Measurements from ENCODE around the gene EI24.

The EI24 gene

DNA sequence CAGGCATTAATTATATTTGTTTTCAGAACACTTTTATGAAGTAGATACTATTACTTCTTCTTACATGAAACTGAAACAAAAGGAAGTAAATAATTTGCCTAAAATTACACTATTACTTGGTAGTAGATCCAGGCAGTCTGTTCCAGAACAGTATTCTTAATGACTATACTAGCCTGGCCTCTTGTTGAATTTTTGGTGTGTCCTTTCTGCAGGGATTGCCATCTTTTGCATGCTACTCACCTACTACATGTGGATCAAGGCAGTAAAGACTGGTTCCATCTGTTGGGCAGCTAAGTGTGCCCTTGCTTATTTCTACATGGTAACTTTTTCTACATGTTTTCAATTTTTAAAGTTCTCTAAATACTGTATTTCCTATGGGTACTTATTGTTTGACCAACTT is 36.1 kb downstream of the EI24 start:
- TF ChIP-seq, protein P1, sequence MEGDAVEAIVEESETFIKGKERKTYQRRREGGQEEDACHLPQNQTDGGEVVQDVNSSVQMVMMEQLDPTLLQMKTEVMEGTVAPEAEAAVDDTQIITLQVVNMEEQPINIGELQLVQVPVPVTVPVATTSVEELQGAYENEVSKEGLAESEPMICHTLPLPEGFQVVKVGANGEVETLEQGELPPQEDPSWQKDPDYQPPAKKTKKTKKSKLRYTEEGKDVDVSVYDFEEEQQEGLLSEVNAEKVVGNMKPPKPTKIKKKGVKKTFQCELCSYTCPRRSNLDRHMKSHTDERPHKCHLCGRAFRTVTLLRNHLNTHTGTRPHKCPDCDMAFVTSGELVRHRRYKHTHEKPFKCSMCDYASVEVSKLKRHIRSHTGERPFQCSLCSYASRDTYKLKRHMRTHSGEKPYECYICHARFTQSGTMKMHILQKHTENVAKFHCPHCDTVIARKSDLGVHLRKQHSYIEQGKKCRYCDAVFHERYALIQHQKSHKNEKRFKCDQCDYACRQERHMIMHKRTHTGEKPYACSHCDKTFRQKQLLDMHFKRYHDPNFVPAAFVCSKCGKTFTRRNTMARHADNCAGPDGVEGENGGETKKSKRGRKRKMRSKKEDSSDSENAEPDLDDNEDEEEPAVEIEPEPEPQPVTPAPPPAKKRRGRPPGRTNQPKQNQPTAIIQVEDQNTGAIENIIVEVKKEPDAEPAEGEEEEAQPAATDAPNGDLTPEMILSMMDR (IDR thresholded peaks at IDR 0.05; ENCODE audit: low read length, missing control alignments) = no peak
- no peak for DNase-seq (ENCODE audit: low read depth)

GRCh38 chr11:125609545-125609944 is 40.3 kb downstream of the EI24 start:
- DNase-seq (ENCODE audit: low read depth) = no peak
- no peak overlapping the region for H3K4me3 ChIP-seq (replicated peaks; ENCODE audit: low read depth, low read length)
- TF ChIP-seq, protein P1 (IDR thresholded peaks at IDR 0.05; ENCODE audit: low read length, missing control alignments) = no peak

More for the DNA sequence above, 36.1 kb downstream of the EI24 start:
- H3K4me3 ChIP-seq (replicated peaks; ENCODE audit: low read depth, low read length) = no peak overlapping the region

DNA sequence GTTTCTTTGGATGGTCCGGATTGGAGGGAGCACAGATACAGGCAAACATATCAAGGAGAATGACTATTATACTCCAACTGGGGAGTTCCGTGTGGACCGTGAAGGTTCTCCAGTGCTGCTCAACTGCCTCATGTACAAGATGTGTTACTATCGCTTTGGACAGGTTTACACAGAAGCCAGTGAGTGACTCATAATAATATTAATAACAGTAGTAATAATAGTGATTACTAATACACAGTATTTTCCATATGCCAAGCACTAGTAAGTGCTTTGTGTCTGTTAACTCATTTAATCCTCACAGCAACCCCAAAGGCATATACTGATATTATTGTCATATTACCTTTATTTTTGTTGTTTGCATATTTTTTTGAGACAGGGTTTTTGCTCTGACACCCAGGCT is 49.1 kb downstream of the EI24 start:
- no peak overlapping the region for H3K4me3 ChIP-seq (replicated peaks; ENCODE audit: low read depth, low read length)
- no peak for DNase-seq (ENCODE audit: low read depth)
- TF ChIP-seq, protein P1 (IDR thresholded peaks at IDR 0.05; ENCODE audit: low read length, missing control alignments) = no peak

- DNase-seq (ENCODE audit: low read depth) = peak; percentile 59
- TF ChIP-seq, protein P1 (IDR thresholded peaks at IDR 0.05; ENCODE audit: low read length, missing control alignments) = no peak
These were observed 52.7 kb downstream of the EI24 start for GRCh38 chr11:125621995-125622394.

GRCh38 chr11:125623064-125623463 is 53.8 kb downstream of the EI24 start:
- no peak overlapping the region for H3K4me3 ChIP-seq (replicated peaks; ENCODE audit: low read depth, low read length)
- DNase-seq (ENCODE audit: low read depth) = no peak
- TF ChIP-seq, protein P1 (IDR thresholded peaks at IDR 0.05; ENCODE audit: low read length, missing control alignments) = no peak

More at GRCh38 chr11:125621995-125622394, 52.7 kb downstream of the EI24 start:
- no peak overlapping the region for H3K4me3 ChIP-seq (replicated peaks; ENCODE audit: low read depth, low read length)

DNA sequence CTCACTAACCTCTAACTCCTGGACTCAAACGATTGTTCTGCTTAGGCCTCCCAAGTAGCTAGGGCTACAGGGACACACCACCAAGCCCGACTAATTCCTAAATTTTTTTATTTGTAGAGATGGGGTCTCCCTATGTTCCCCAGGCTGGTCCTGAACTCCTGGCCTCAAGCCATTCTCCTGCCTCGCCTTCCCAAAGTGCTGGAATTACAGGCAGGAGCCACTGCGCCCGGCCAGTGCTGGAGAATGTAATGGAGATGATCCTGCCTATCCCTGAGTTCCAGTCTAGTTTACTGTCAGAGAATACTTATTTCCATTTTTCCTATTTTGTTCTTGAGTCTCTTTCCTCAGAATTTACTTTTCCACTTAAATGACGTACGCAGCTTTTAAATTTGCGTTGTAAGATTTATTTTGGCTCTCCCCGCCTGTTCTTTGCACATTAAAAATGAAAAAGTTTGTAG is 55.5 kb downstream of the EI24 start, which contains the start of gene CHEK1:
Gene CHEK1, plus strand, starts transcription at position 408 of the 458 bp plus-strand sequence. CDS start 1,606 bp downstream, outside the sequence.
- no peak for DNase-seq (ENCODE audit: low read depth)
- TF ChIP-seq, protein P1 (IDR thresholded peaks at IDR 0.05; ENCODE audit: low read length, missing control alignments) = no peak
- peak within 1 kb of the TSS; percentile 82 for H3K4me3 ChIP-seq (replicated peaks; ENCODE audit: low read depth, low read length)

GRCh38 chr11:125625225-125625629 is 56.0 kb downstream of the EI24 start:
- peak overlapping the region; percentile 82 for H3K4me3 ChIP-seq (replicated peaks; ENCODE audit: low read depth, low read length)
- TF ChIP-seq, protein P1 (IDR thresholded peaks at IDR 0.05; ENCODE audit: low read length, missing control alignments) = no peak
- no peak for DNase-seq (ENCODE audit: low read depth)

Data from fibroblast of pulmonary artery (primary cell).